Measurements from ENCODE around the gene SMIM41.

SMIM41 gene

DNA sequence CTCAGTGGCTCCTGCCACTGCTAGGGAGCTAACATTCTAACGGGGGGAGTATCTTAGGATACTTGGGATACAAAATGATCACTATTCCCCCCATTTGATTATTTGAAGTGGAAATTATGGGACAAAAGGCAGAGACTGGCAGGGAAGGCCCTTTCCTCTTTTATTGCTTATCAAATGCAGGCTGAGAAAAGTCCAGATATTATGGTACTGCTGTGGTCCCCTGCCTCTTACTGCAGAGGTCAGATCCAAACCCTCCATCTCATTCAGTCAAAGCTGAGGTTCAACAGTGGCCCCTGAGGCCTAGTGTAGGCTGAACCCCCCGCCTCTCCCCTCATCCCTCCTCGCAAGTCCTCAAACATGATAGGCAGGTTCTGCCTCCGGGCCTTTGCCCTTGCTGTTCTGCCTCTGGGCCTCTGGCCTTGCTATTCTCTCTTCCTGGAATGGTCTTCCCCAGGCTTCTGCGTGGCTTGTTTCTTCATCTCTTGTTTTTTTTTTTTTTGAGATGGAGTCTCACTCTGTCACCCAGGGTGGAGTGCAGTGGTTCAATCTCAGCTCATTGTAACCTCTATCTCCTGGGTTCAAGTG lies 78.2 kb downstream of the SMIM41 start:
- Histone ChIP-seq H3K4me1 (ENCODE audit: insufficient read depth, low read length) (peaks cover 2% of the 10 kb centered on the region; the same call in 1 of the 2 replicates), H3K36me3 (ENCODE audit: insufficient read depth, low read length) (no peaks in the 10 kb centered on the region), H3K9me3 (ENCODE audit: control insufficient read depth, insufficient read depth, low read length) (no peaks in the 10 kb centered on the region), H3K9ac (ENCODE audit: low read depth, low read length) (no peak overlapping the region)

All from ES-I3 (cell line).